AG04450 (cell line): ENCODE measurements around the gene RELL1. TPM values are rescaled to one million over a fixed set of nuclear protein-coding genes. Genes with fewer than 3 reads are reported as not detected.

Source experiments
- CTCF ChIA-PET: fragments of 300-600, 350-600 bp; formaldehyde crosslinking; extraction: SDS; loops from one replicate; lab custom pipeline; 2022; ENCODE audit warnings: antibody characterized with exemption, inconsistent platforms; lab: Charles Lee
- POLR2A ChIA-PET: fragments of 350-600 bp; formaldehyde crosslinking; extraction: SDS; loops from one replicate; lab custom pipeline; 2021; ENCODE audit warnings: antibody characterized with exemption, inconsistent platforms; lab: Yijun Ruan, JAX
- DNase-seq: peaks from one replicate; pipeline ENCODE4 v3.0.0-alpha.2; 2011; ENCODE audit warnings: low read depth, low spot score
- H3K27ac ChIP-seq: one replicate; pipeline ENCODE4 v1.5.1; 2012; ENCODE audit warnings: low read depth, low read length, control low read depth
- H3K27me3 ChIP-seq: one replicate; pipeline ENCODE4 v1.6.0; 2012; ENCODE audit warnings: low read length; ENCODE audit not compliant: control insufficient read depth, insufficient read depth
- H3K4me3 ChIP-seq: 2 replicates; pipeline ENCODE4 v1.5.1; 2011; ENCODE audit warnings: mild to moderate bottlenecking, low read depth, low read length, control low read depth
- H3K9me3 ChIP-seq: 2 replicates; pipeline ENCODE4 v1.5.1; 2012; ENCODE audit warnings: low read length; ENCODE audit not compliant: control insufficient read depth, insufficient read depth
- CTCF ChIP-seq: IDR thresholded peaks from 2 replicates; pipeline ENCODE4 v1.5.1; 2011; ENCODE audit warnings: low read depth, low read length, control low read depth, inconsistent platforms
- polyA plus RNA-seq: library from polyadenylated mRNA; depleted of rRNA; stranded (reverse); fragments of >200 nt; gene quantifications from 2 replicates; pipeline ENCODE4 v1.2.3, GENCODE V29; 2011

The RELL1 gene
- polyA plus RNA-seq, 1 experiment = 9.2 TPM

- peaks cover 2% of the 10 kb centered on the region; the same call in 1 of the 2 replicates for H3K9me3 ChIP-seq
- ChIA-PET POLR2A (no interaction called here), CTCF (interaction anchor here (1.5 to 1.9 kb wide), 2 partner anchors 8 to 49 kb away, joined by 3 to 8 read pairs; no protein-coding TSS in a partner anchor)
- no peak overlapping the region for H3K27ac ChIP-seq
- no peak for DNase-seq
- H3K27me3 ChIP-seq = no peaks in the 10 kb centered on the region
- no peak for TF ChIP-seq CTCF
- no peak overlapping the region for H3K4me3 ChIP-seq
Measured at GRCh38 chr4:37651781-37652377, 34.3 kb downstream of the RELL1 start.

- ChIA-PET CTCF (interaction anchor here (1.5 kb wide), 1 partner anchor 10 kb away, joined by 3 read pairs; no protein-coding TSS in a partner anchor), POLR2A (no interaction called here)
- Histone ChIP-seq H3K4me3 (no peak overlapping the region), H3K27ac (no peak overlapping the region), H3K9me3 (peaks cover 2% of the 10 kb centered on the region; the same call in 1 of the 2 replicates), H3K27me3 (no peaks in the 10 kb centered on the region)
- TF ChIP-seq CTCF = no peak
- no peak for DNase-seq
Measured at GRCh38 chr4:37650481-37650880, 35.7 kb downstream of the RELL1 start.

- POLR2A ChIA-PET = no interaction called here
- CTCF ChIA-PET = no interaction called here
- no peak overlapping the region for H3K4me3 ChIP-seq
- H3K27me3 ChIP-seq = no peaks in the 10 kb centered on the region
- peaks cover 2% of the 10 kb centered on the region; the same call in 1 of the 2 replicates for H3K9me3 ChIP-seq
- DNase-seq = no peak
- no peak overlapping the region for H3K27ac ChIP-seq
- TF ChIP-seq CTCF = no peak
Measured at GRCh38 chr4:37649268-37649667, 36.9 kb downstream of the RELL1 start.

- ChIA-PET POLR2A (interaction anchor here (1.0 kb wide), 1 partner anchor 12 kb away, joined by 3 read pairs; no protein-coding TSS in a partner anchor), CTCF (interaction anchor here (0.6 to 1.6 kb wide), 3 partner anchors 45 to 68 kb away, joined by 3 to 7 read pairs (median 4); no protein-coding TSS in a partner anchor)
- Histone ChIP-seq H3K27me3 (no peaks in the 10 kb centered on the region), H3K9me3 (peaks cover 2% of the 10 kb centered on the region; the same call in 1 of the 2 replicates), H3K4me3 (no peak overlapping the region), H3K27ac (peak overlapping the region; percentile 41)
- TF ChIP-seq CTCF = no peak
- DNase-seq = peak; percentile 82
Measured at GRCh38 chr4:37648084-37648817, 37.9 kb downstream of the RELL1 start.

- no peak for TF ChIP-seq CTCF
- Histone ChIP-seq H3K27me3 (no peaks in the 10 kb centered on the region), H3K27ac (no peak overlapping the region), H3K9me3 (no peaks in the 10 kb centered on the region), H3K4me3 (no peak overlapping the region)
- POLR2A ChIA-PET = no interaction called here
- DNase-seq = no peak
- CTCF ChIA-PET = interaction anchor here (0.6 kb wide), 1 partner anchor 1565 kb away, joined by 3 read pairs; no protein-coding TSS in a partner anchor
Measured at GRCh38 chr4:37646247-37646646, 39.9 kb downstream of the RELL1 start.
